Measurements from ENCODE around the gene SLC25A6.
"Not testable (repeated sequence)": the region's sequence is repeated elsewhere in the genome, so short reads cannot be mapped to it uniquely, and the experiment has no call there.

SLC25A6 gene

DNA sequence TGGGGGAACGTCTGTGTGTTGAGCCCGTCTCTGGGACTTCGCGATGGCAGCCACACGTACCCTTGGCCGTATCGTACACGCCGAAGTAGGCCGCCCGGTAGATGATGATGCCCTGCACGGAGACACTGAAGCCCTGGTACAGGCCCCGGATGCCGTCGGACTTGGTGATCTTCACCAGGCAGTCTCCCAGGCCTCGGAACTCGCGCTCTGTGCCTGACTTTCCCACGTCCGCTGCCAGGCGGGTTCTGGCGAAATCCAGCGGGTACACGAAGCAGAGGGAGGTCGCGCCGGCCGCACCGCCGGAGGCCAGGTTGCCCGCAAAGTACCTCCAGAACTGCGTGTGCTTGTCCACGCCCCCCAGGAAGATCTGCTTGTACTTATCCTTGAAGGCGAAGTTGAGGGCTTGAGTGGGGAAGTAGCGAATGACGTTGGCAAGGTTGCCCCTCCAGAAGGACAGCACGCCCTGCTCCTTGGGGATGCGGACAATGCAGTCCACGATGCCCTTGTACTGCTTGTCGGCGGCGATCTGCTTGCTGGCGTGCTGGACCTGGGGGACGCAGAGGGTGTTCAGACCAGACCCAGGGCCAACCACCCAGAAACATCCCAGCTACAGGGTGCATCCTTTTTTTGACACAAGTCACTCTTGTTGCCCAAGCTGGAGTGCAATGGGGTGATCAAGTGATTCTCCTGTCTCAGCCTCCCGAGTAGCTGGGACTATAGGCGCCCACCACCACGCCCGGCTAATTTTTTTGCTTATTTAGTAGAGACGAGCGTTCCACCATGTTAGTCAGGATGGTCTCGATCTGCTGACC, 2.5 kb downstream of the SLC25A6 start:
- no peak for DNase-seq

DNA sequence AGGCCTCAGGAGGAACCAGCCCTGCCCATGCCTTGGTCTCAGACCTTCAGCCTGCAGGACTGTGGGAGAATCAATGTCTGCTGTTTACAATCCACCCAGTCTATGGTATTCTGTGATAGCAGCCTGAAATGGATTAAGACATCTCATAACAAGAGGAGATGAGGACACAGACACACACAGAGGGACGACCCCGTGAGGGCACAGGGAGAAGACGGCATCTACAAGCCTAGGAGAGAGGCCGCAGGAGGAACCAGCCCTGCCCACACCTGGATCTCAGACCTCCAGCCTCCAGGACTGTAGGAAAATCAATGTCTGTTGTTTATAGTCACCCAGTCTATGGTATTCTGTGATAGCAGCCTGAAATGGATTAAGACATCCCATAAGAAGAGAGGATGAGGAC, 3.3 kb downstream of the SLC25A6 start:
- no peak for DNase-seq

DNA sequence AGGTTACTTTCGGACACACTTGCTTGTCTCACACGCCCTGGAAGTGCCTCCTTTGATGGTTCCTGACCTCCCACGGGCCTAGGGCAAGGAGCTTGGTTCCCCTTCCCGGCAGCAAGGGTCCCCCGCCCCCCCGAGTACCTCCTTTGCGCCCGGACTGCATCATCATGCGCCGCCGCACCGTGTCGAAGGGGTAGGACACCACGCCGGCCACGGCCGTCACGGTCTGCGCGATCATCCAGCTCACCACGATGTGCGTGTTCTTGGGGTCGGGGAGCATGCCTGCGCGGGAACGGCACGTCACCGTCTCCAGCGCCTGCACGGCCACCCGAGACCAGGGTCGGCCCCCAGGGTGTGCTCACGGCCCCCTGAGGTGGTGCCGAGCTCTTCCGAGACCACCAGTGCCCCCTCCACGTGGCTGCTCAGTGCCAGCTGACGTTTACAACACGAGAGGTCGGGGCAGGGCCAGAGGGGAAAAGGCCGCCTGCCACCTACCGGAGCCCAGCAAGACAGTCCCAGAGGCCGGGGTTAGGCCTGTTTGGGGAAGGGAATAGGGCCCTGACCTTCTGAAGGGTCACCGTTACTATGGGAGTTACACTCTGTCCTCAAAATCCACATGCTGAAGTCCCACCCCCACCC, 4.7 kb downstream of the SLC25A6 start:
- no peak for DNase-seq

DNA sequence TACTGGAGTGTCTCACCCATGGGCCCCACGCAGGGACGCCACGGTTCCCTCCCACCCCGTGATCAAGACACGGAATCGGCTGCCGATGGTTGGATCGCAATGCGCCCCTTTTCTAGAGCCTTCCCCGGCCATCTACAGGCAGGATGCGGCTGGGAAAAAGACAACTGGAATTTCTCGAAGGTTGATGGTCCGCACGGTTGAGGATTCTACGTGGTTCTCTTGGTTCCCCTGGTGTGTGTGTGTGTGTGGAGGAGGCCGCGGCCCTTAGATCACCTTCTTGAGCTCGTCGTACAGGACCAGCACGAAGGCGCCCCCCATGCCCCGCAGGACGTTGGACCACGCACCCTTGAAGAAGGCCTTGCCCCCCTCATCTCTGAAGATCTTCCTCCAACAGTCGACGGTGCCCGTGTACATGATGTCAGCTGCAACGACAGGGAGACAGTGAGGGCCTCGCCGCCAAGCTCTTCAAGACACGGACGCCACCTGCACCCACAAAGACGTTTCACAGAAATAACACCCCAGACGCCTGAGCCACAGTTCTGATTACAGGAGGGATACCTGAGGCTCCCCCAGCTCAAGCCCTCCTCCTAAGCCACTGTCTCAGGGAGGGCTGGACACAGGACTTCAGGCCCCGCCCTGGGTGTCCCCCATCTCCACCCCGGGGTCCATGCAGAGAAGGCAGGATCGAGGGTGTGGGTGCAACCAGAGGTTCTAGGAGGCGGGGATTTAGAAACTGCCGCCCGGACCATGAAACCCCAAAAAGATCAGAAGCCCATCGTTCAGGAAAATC, 5.4 kb downstream of the SLC25A6 start:
- no peak for DNase-seq

DNA sequence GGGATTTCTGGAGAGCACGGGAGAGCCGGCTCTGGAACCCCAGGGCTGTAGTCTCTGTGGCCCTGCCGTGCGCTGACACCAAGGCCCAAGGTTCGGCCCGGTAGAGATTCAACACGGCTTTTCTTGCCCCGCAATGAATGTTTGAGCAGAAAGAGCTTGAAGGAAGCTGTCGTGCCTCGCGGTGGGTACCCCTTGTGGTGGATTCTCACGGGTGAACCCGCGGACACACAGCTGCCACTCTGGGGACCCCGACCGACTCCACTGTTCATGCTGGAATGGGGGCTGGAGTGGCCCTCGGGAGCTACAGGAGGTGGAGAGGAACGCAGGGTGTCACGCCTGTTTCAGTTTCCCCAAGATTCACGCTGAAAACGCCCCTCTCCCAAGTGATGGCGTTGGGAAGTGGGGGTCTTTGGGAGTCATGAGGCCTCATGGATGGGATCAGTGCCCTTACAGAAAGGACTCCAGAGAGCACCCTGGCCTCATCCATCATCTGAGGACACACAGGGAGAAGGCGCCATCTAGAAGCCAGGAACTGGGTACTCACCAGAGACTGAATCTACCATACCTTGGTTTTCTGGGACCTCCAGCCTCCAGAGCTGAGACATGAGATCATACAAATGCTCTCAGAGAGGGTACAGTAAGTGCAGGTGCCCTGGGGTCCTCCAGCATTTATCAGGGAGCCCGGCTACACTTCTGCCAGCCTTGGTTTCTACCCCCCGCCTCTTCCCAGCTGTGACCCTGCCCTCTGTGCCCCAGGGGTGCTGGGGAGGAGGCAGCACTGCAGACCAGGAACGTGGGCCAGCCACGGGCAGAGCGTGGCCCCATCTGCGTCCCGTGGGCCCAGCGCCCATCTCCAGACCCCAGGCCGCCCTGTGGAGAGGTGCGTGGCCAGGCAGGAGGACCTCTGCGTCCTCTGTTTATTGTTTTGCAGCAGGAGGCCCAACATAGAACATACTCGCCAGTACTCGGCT, 6.4 kb downstream of the SLC25A6 start:
- no peak for DNase-seq

DNA sequence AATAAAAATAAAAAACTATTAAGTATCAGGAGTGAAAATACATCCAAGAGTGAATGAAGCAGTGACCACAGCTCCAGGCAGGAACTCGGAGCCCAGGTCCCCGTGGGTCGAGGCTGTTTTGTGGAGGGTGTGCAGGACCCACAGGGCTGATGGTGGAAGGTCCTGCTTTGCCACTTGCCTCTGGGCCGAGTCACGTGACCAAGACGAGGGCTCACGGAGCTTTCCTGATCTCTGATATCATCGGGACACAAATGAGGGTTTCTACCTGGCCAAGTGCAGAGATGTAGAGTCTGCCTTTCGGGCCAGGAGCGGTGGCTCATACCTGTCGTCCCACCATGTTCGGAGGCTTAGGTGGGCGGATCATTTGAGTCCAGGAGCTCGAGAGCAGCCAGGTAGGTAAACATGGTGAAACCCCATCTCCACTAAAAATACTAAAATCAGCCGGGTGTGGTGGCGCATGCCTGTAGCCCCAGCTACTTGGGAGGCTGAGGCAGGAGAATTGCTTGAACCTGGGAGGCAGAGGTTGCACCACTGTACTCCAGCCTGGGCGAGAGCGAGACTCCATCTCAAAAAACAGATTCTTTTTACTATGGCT, 7.2 kb downstream of the SLC25A6 start:
- DNase-seq = no peak

DNA sequence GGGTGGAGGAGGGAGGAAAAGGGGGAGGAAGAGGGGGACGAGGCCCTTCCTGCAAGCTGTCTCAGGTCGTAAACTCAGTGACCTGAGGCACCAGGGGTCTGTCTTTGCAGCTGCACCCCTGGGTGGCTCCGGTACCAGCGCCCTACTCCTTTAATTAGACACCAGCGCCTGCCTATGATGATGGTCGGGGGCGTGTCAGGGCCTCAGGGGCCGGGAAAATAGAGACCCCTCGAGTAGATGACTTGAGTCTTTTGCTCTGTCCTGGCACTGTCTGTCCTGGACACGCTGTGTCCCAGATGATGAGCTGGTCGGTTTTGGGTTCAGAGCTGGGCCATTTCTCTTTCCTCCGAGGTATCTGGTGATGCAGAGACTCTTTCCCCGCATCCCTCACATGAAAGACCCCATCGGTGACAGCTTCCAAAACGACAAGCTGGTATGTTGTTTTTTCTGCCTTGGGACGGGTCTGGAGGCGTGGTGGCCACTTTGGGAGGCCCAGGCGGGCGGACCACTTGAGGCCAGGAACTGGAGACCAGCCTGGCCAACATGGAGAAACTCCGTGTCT, 11.2 kb downstream of the SLC25A6 start:
- DNase-seq = no peak

DNA sequence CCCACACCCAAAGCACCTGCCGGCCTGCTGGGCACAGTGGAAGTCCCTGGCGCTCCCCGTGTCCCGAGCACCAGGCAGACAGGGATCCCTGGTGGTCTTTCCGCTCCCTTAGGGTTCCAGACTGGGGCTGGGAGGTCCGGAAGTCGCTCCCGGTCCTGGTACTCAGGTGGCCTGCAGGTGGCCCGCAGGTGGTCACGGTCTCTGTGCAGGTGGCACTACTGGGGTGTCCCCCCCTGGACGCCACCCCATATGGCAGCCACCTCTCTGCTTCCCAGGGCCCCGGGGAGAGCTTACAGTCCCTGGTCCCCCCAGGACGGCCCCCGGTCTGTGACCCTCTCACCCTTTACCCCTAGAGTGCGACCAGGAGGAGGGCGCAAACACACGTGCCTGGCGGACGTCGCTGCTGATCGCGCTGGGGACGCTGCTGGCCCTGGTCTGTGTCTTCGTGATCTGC, 13.6 kb downstream of the SLC25A6 start:
- no peak for DNase-seq

DNA sequence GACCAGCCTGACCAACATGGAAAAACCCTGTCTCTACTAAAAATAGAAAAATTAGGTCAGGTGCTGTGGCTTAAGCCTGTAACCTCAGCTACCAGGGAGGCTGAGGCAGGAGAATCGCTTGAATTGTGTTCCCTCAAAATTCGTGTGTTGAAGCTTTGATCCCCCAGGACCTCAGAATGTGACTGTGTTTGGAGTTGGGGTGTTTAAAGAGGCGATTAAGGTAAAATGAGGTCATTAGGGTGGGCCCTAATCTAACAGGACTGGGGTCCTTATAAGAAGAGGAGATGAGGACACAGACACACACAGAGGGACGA, 23.6 kb downstream of the SLC25A6 start:
- no peak for DNase-seq

DNA sequence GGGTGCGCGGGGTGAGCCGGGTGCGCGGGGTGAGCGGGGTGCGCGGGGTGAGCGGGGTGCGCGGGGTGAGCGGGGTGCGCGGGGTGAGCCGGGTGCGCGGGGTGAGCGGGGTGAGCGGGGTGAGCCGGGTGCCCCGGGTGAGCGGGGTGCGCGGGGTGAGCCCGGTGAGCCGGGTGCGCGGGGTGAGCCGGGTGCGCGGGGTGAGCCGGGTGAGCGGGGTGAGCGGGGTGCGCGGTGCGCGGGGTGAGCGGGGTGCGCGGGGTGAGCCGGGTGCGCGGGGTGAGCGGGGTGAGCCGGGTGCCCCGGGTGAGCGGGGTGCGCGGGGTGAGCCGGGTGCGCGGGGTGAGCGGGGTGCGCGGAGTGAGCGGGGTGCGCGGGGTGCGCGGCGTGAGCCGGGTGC, 25.6 kb downstream of the SLC25A6 start:
- DNase-seq = not testable (repeated sequence)

DNA sequence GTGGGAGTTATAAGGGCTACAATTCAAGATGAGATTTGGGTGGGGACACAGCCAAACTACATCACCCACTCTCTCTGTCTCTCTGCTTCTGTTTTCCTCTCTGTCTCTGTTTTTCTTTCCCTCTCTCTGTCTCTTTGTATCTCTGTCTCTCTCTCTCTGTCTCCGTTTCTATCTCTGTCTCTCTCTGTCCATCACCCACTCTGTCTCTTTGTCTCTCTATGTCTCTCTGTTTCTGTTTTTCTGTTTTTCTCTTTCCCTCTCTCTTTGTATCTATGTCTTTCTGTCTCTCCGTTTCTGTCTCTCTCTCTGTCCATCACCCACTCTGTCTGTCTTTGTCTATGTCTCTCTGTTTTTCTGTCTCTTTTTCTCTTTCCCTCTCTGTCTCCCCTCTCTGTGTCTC, 30.0 kb downstream of the SLC25A6 start:
- DNase-seq = no peak

DNA sequence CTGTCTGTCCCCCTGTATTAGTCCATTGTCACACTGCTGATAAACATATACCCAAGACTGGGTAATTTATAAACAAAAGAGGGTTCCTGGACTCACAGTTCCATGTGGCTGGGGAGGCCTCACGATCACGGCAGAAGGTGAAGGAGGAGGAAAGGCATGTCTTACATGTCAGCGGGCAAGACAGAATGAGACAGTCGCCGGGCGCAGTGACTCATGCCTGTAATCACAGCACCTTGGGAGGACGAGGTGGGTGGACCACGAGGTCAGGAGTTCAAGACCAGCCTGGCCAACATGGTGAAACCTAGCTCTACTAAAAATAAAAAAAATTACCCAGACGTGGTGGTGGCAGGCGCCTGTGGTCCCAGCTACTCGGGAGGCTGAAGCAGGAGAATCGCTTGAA, 30.6 kb downstream of the SLC25A6 start:
- no peak for DNase-seq

DNA sequence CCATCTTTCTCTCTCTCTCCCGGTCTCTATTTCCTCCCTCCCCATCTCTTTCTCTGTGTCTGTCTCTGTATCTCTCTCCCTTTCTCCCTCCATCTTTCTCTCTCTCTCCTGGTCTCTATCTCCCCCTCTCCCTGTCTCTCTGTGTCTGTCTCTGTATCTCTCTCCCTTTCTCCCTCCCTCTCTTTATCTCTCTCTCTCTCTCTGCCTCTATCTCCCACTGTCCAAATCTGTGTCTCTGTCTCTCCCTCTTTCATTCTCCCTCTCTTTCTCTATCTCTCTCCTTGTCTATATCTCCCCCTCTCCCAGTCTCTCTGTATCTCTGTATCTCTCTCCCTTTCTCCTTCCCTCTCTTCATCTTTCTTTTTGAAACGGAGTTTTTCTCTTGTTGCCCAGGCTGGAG, 31.7 kb downstream of the SLC25A6 start:
- DNase-seq = no peak

DNA sequence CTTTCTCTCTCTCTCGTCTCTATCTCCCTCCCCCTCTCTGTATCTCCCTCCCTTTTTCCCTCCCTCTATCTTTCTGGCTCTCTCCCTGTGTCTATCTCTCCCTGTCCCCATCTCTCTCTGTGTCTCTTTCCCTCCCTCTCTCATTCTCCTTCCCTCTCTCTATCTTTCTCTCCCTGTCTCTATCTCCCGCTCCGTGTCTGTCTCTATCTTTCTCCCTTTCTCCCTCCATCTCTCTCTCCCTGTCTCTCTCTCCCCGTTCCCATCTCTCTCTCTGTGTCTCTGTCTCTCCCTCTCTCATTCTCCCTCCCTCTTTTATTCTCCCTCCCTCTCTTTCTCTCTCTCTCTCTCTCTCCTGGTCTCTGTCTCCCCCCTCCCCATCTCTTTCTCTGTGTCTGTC, 32.4 kb downstream of the SLC25A6 start:
- DNase-seq = no peak

DNA sequence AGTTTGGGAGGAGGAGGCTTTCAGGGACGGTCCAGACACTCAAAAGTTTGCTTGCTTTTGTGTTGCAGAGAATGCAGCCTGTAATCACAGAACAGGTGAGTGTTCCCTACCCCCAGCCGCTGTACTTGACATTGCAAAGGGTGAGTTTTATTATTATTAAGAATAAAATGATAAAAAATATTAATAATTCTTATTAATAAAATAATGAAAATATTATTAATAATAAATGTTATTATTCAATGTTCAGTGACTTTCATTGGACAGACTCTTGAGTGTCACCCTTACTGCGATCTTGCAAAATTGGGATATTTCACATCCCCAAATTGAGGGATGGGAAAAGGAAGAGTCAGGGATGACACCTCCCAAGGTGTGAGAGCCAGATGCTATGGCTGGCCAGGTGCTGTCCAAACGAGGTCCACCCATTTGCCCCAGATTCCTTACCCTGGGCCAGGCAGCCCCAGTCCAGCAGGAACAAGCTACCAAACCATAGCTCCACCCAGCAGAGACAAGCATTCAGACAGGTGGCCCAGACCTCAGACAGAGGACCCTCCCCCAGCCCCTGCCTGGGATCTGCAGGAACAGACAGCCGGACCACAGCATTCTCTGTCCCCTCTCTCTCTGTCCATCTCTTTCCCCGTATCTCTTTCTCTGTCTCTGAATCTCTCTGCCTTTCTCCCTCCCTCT, 33.0 kb downstream of the SLC25A6 start:
- no peak for DNase-seq

DNA sequence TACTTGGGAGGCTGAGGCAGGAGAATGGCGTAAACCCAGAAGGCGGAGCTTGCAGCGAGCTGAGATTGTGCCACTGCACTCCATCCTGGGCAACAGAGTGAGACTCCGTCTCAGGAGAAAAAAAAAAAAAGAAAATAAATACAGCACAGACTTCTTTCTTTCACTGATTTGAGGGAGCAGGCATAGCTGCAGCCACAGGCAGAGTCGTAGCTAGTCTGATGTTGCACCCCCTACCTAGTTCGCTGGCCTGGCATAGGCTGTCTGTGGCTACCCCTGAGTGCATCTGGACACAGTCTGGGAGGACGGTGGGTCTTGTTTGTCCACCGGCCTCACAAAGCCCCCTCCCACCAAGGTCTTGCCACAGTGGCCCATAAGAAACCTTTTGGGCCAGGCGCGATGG, 33.9 kb downstream of the SLC25A6 start:
- no peak for DNase-seq

DNA sequence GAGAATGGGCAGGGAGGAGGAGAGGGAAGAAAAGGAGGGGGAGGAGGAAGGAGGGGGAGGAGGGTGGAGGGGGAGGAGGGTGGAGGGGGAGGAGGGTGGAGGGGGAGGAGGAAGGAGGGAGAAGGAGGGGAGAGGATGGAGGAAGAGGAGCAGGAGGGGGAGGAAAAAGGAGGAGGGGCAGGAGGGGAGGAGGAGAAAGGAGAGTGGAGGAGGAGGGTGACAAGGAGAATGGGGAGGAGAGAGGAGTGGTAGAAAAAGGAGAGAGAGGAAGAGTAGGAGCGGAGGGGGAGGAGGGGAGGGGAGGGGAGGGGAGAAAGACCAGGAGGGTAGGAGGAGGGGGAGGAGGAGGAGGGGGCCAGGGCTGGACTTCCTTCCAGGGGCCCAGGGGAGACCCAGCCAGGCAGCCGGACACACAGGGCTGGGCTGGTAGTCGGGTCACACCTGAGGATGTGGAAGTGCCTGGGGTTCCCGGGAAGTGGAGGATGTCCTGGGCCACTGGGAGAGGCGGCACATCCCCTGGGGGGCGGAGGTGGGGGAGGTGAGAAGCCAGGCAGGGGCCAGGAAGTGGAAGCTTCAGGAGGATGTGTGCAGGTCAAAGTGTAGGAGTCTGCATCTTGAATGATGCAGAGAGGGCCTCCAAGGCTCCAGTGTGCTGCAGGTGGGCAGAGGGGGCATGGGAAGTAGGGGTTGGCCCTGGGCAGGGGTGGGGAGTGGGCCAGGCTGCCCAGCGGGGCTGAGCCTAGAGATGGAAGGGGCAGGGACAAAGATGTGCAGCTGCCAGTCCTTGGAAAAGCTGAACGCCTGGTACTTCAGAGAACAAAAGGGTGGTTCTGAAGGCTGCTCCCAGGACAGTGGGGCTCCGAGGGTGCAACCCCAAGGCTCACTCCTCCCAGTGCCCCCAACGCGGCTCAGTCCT, 36.5 kb downstream of the SLC25A6 start:
- DNase-seq = no peak

DNA sequence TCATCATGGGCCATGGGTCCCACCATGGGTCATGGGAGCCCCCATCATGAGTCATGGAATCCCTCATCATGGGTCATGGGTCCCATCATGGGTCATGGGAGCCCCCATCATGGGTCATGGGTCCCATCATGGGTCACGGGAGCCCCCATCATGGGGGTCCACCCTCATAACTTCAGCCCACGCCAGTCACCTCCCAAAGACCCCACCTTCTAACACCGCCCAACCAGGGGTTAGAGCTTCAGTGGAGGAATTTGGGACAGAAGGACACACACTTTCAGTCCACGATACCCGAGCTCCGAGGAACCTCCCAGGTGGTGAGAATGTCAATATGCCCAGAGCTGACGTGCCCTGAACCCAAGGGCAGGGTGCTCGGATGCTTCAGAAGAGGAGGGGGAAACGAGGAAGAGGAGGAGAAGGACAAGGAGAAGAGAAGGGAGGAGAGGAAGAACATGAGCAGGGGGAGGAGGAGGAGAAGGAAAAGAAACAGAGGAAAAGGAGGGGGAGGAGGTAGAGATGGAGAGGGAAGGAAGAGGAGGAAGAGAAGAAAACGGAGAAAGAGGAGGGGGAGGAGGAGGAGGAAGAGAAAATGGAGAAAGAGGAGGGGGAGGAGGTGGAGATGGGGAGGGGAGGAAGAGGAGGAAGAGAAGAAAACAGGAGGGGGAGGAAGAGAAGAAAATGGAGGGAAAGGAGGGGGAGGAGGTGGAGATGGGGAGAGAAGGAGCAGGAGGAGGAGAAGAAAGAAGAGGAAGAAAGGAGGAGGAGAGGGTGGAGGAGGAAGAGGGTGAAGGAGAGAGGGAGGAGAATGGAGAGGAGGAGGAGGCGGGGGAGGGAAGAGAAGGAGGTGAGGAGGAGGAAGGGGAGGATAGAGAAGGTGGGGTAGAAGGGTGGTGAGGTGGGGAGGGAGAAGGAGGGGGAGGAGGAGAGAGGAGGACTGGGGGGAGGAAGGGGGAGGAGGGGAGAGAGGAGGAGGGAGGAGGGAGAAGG, 37.6 kb downstream of the SLC25A6 start:
- no peak for DNase-seq
